Measurements from ENCODE around the gene MYO1C.
A peak's percentile ranks its signal among the peaks of the same experiment; 100 is the strongest.
"Not testable (repeated sequence)": the region's sequence is repeated elsewhere in the genome, so short reads cannot be mapped to it uniquely, and the experiment has no call there.

MYO1C gene

GRCh38 chr17:1492249-1493206 is at the start of gene MYO1C:
MYO1C (minus strand) TSS chr17:1492686; CDS start chr17:1492487, 199 bp downstream.
- DNase-seq (ENCODE audit: low spot score) = no peak

GRCh38 chr17:1541367-1541904 is 49.0 kb upstream of the MYO1C start:
- no peak for DNase-seq (ENCODE audit: low spot score)

GRCh38 chr17:1539811-1540210 is 47.3 kb upstream of the MYO1C start:
- DNase-seq (ENCODE audit: low spot score) = no peak

- no peak for DNase-seq (ENCODE audit: low spot score)
Observed at GRCh38 chr17:1535737-1536136, 43.3 kb upstream of the MYO1C start.

GRCh38 chr17:1533661-1534325 is 41.3 kb upstream of the MYO1C start:
- no peak for DNase-seq (ENCODE audit: low spot score)

- DNase-seq (ENCODE audit: low spot score) = peak; percentile 51
Observed at GRCh38 chr17:1532836-1533602, 40.5 kb upstream of the MYO1C start.

- no peak for DNase-seq (ENCODE audit: low spot score)
Observed at GRCh38 chr17:1529863-1530262, 37.4 kb upstream of the MYO1C start.

GRCh38 chr17:1526876-1527275 is 34.4 kb upstream of the MYO1C start:
- DNase-seq (ENCODE audit: low spot score) = not testable (repeated sequence)

GRCh38 chr17:1522626-1523025 is 30.1 kb upstream of the MYO1C start:
- no peak for DNase-seq (ENCODE audit: low spot score)

GRCh38 chr17:1521086-1521640 is 28.7 kb upstream of the MYO1C start:
- DNase-seq (ENCODE audit: low spot score) = no peak

- no peak for DNase-seq (ENCODE audit: low spot score)
Observed at GRCh38 chr17:1519678-1520077, 27.2 kb upstream of the MYO1C start.

GRCh38 chr17:1518410-1518809 is 25.9 kb upstream of the MYO1C start:
- no peak for DNase-seq (ENCODE audit: low spot score)

GRCh38 chr17:1516388-1517161 is 24.1 kb upstream of the MYO1C start, which contains the start of gene INPP5K:
INPP5K (minus strand) TSS chr17:1516612; CDS start chr17:1516499, 113 bp downstream.
- DNase-seq (ENCODE audit: low spot score) = peak; percentile 98

GRCh38 chr17:1515640-1516387 is 23.3 kb upstream of the MYO1C start:
- DNase-seq (ENCODE audit: low spot score) = peak; percentile 88

- no peak for DNase-seq (ENCODE audit: low spot score)
Observed at GRCh38 chr17:1512351-1512750, 19.9 kb upstream of the MYO1C start.

GRCh38 chr17:1511756-1512321 is 19.4 kb upstream of the MYO1C start:
- peak; percentile 34 for DNase-seq (ENCODE audit: low spot score)

GRCh38 chr17:1511290-1511689 is 18.8 kb upstream of the MYO1C start:
- DNase-seq (ENCODE audit: low spot score) = no peak

- no peak for DNase-seq (ENCODE audit: low spot score)
Observed at GRCh38 chr17:1509290-1509881, 16.9 kb upstream of the MYO1C start.

GRCh38 chr17:1508709-1509108 is 16.2 kb upstream of the MYO1C start:
- DNase-seq (ENCODE audit: low spot score) = not testable (repeated sequence)
